Activated T-helper 17 cell treated with anti-CD3 and anti-CD28 coated beads, Interleukin-2, amount 50 U/mL, for 72 hours (primary cell): Measurements from ENCODE around the gene MLLT10. TPM values are rescaled to one million over a fixed set of nuclear protein-coding genes. Genes with fewer than 3 reads are reported as not detected.

Source experiments
- ATAC-seq: fragments of 150-1000 bp; cut with Tn5 transposase; replicated peaks from 2 replicates; pipeline ENCODE4 v1.10.0; 2021; ENCODE audit warnings: mild to moderate bottlenecking, moderate library complexity
- H3K27ac Mint-ChIP-seq: one replicate; pipeline ENCODE4 v1.8.0; 2022; ENCODE audit warnings: mixed read lengths
- H3K27me3 Mint-ChIP-seq: one replicate; pipeline ENCODE4 v1.8.0; 2022; ENCODE audit warnings: mixed read lengths
- H3K36me3 Mint-ChIP-seq: one replicate; pipeline ENCODE4 v1.8.0; 2022; ENCODE audit warnings: low read depth, mild to moderate bottlenecking, mixed read lengths
- H3K4me1 Mint-ChIP-seq: one replicate; pipeline ENCODE4 v1.8.0; 2022; ENCODE audit warnings: mixed read lengths
- H3K4me3 Mint-ChIP-seq: one replicate; pipeline ENCODE4 v1.8.0; 2022; ENCODE audit warnings: mild to moderate bottlenecking, mixed read lengths
- H3K9me3 Mint-ChIP-seq: one replicate; pipeline ENCODE4 v1.8.0; 2022; ENCODE audit warnings: mixed read lengths
- total RNA-seq, 2 donors: library from RNA; stranded (reverse); gene quantifications; one replicate each; pipeline ENCODE4 v1.2.3, GENCODE V29; 2022

The MLLT10 gene
- total RNA-seq, 2 donors from 2014 or later: 45.2 to 50.1 TPM

DNA sequence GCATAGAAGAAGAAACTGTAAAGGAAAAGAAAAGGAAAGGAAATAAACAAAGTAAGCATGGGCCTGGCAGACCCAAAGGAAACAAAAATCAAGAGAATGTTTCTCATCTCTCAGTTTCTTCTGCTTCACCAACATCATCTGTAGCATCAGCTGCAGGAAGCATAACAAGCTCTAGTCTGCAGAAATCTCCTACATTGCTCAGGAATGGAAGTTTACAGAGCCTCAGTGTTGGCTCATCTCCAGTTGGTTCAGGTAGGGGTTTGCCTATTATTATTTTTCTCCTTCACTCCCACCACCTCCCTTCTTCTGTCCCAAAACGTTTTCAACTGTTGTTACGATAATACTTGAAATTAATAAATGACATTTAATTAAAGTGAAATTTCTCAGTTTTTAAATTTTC lies 139.6 kb downstream of the MLLT10 start:
- Mint-ChIP-seq H3K27me3 (no peaks in the 10 kb centered on the region), H3K27ac (no peak overlapping the region), H3K4me1 (peaks cover 5% of the 10 kb centered on the region), H3K36me3 (peaks cover 29% of the 10 kb centered on the region), H3K4me3 (no peak overlapping the region), H3K9me3 (no peaks in the 10 kb centered on the region)
- no peak for ATAC-seq

DNA sequence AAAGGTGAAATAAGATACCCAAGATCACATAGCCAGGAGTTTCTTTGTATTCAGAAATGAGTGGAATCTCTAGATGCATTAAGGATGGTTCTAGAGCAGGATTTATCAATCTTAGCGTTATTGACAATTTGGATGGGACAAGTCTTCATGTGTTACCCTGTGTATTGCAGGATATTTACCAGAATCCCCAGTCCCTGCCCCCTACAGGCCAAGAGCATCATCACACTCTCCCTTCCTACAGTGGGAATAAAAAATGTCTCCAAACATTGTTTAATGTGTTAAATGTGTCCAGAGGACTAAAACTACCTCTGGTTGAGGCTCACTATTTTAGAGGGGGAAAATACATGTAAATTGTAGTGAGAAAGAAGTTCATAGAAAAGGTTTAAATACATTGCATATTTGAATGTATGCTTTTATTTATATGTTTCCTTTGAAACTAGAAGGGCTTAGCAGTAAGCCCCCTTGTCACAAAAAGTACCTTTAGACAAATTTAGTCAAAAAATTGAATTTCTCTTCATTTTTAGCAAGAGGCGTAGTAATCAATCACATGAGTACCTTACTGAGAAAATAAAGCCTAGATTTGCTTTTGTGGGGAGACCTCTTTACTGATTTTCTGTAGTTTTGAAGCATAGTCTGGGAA lies 141.2 kb downstream of the MLLT10 start:
- no peaks in the 10 kb centered on the region for H3K27me3 Mint-ChIP-seq
- peaks cover 5% of the 10 kb centered on the region for H3K4me1 Mint-ChIP-seq
- no peaks in the 10 kb centered on the region for H3K9me3 Mint-ChIP-seq
- H3K27ac Mint-ChIP-seq: no peak overlapping the region
- H3K4me3 Mint-ChIP-seq: no peak overlapping the region
- peaks cover 37% of the 10 kb centered on the region for H3K36me3 Mint-ChIP-seq
- ATAC-seq: peak; percentile 46

DNA sequence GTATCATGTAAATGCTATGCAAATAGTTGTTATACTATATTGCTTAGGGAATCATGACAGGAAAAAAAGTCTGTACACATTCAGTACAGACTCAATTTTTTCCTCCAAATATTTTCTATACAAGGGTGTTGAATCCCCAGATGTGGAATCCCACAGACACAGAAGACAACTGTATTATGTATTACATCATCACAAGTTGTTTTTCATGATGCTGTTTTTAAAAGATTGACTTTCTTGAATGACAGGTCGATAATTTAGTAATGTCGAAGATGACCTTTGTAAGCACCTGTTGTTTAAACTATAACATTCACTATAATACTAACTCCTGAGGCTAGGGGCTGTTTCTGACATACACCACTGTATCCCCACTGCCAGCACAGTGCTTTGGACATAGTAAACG lies 143.5 kb downstream of the MLLT10 start:
- Mint-ChIP-seq H3K36me3 (peaks cover 44% of the 10 kb centered on the region), H3K4me3 (no peak overlapping the region), H3K9me3 (no peaks in the 10 kb centered on the region), H3K4me1 (peaks cover 5% of the 10 kb centered on the region), H3K27ac (no peak overlapping the region), H3K27me3 (no peaks in the 10 kb centered on the region)
- ATAC-seq: no peak

DNA sequence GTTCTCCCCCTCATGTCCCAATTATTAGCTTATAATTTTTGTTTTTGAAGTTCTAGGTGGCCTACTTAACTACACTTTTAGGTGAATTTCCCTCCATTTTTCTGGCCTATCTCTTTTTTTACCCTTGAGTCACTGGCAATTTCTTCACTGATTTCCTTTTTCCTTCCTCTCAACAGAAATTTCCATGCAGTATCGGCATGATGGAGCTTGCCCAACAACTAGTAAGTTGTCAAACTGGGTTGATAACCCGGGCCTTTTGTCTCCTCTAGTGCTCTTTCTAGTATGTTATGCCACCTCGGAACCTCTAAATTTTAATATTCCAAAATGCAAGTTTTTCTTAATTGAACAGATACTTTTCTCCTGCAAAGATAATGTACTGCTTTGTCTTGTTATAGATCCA lies 147.1 kb downstream of the MLLT10 start:
- no peak overlapping the region for H3K27ac Mint-ChIP-seq

DNA sequence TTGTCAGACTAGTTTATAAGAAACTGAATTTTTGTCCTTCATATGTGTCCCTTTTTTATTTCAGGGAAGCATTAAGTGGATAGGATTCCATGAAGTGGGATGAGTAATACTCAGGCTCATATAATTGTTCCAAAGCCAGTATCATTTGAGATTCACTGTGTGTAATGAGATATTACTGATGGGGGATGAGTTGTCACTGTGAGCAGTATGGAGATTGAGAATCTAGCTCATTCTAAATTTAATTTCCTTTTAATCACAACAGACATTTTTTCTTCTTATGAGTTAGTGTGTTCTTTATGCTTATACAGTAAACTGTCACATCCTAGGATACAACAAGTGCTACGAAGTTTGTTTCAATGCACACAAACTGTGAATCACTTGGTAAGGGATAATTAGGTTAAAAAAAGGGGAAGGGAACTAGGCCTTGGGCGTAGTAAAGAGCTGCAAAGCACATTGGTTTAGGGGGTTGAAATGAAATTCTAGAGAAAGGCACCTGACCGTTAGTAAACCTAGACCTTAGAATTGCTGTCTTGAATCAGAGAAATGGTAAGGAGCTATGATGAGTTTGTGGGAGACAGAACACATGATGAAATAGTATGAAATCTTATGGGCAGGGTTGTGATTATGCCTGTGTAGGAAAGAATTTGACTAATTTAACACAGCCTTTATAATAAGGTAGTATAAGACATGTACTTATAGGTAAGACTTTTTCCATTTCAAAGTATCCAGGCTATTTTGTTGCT lies 153.4 kb downstream of the MLLT10 start:
- H3K4me1 Mint-ChIP-seq: peaks cover 9% of the 10 kb centered on the region
- H3K27me3 Mint-ChIP-seq: no peaks in the 10 kb centered on the region
- ATAC-seq: no peak
- peaks cover 69% of the 10 kb centered on the region for H3K36me3 Mint-ChIP-seq
- H3K27ac Mint-ChIP-seq: peak overlapping the region; percentile 22
- H3K4me3 Mint-ChIP-seq: no peak overlapping the region
- H3K9me3 Mint-ChIP-seq: no peaks in the 10 kb centered on the region

More for the DNA sequence above, 147.1 kb downstream of the MLLT10 start:
- H3K9me3 Mint-ChIP-seq: no peaks in the 10 kb centered on the region
- no peak overlapping the region for H3K4me3 Mint-ChIP-seq
- ATAC-seq: no peak
- H3K27me3 Mint-ChIP-seq: no peaks in the 10 kb centered on the region
- peaks cover 51% of the 10 kb centered on the region for H3K36me3 Mint-ChIP-seq
- H3K4me1 Mint-ChIP-seq: peaks cover 9% of the 10 kb centered on the region

DNA sequence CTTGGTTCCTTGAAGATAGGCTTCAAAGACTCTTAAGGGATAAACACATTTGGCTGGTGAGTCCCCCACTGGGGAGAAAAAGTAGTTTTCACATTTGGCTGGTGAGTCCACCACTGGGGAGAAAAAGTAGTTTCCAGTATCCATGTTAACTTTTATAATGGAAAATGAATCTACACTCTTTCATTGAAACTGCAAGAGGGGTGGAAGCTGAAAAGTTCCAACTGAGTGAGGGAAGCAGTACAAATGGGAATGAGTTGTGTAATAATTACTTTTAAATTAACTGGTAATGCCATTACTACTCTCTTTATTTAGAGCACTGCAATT lies 153.9 kb downstream of the MLLT10 start:
- H3K36me3 Mint-ChIP-seq: peaks cover 69% of the 10 kb centered on the region
- H3K4me3 Mint-ChIP-seq: no peak overlapping the region
- no peak for ATAC-seq
- H3K27ac Mint-ChIP-seq: peak overlapping the region; percentile 22
- H3K9me3 Mint-ChIP-seq: no peaks in the 10 kb centered on the region
- H3K4me1 Mint-ChIP-seq: peaks cover 9% of the 10 kb centered on the region
- H3K27me3 Mint-ChIP-seq: no peaks in the 10 kb centered on the region

DNA sequence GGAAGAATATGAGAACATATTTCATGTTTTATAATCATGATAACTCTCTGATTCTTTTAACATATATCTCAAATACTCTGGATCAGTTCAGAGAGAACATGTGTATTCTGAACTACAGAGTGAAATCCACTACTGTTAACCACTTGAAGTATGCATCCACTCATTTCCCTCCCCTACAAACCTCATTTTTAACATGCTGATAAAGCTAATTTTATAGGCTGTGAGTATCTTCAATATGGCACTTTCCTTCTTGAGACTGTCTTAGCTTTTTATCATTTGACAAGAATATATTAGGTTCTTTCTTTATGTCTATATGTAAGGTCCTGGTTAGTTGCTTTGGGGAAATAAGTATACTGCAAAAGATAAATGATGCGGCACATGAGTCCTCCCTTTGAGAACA lies 154.8 kb downstream of the MLLT10 start:
- ATAC-seq: no peak
- Mint-ChIP-seq H3K9me3 (no peaks in the 10 kb centered on the region), H3K4me1 (peaks cover 9% of the 10 kb centered on the region), H3K4me3 (no peak overlapping the region), H3K36me3 (peaks cover 72% of the 10 kb centered on the region), H3K27ac (no peak overlapping the region), H3K27me3 (no peaks in the 10 kb centered on the region)

DNA sequence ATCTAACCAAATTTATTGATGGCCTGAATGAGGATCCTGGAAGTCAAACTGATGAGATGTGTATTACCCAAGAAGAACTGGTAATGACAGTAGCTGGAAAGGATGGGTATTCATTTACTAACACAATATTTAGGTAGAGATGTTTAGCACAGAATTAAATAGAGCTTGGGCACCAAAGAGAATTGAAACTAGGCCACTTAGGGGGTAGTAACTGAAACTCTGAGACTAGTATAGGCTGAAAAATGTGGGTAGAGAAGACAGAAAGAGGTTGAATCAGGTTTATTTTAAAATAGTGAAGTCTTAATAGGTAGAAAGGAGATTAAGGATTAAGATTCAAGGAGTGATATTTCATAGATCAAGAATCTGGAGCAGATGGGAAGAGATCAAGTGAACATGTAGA lies 155.8 kb downstream of the MLLT10 start:
- Mint-ChIP-seq H3K9me3 (no peaks in the 10 kb centered on the region), H3K27ac (no peak overlapping the region), H3K27me3 (no peaks in the 10 kb centered on the region), H3K4me3 (no peak overlapping the region), H3K4me1 (peaks cover 4% of the 10 kb centered on the region), H3K36me3 (peaks cover 72% of the 10 kb centered on the region)
- no peak for ATAC-seq

DNA sequence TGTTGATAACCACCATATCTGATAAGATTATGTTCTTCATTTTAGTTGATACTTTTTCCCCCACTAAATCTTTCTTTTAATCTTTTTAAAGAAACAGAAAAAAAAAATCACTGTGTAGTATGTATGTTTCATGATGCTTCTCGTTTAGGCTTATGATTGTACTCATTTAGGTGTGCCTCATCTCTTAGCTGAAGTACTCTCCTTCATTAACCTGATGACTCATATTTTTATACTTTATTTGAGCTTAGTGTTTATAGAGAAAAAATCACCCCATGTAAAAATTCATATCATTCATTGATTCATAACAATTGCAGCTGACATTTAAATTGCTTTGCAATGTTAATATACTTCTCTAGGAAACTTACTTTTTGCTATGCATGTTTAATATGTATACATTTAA lies 158.9 kb downstream of the MLLT10 start:
- Mint-ChIP-seq H3K4me3 (no peak overlapping the region), H3K27ac (no peak overlapping the region), H3K9me3 (peaks cover 4% of the 10 kb centered on the region), H3K36me3 (peaks cover 85% of the 10 kb centered on the region), H3K27me3 (no peaks in the 10 kb centered on the region), H3K4me1 (peaks cover 10% of the 10 kb centered on the region)
- no peak for ATAC-seq

DNA sequence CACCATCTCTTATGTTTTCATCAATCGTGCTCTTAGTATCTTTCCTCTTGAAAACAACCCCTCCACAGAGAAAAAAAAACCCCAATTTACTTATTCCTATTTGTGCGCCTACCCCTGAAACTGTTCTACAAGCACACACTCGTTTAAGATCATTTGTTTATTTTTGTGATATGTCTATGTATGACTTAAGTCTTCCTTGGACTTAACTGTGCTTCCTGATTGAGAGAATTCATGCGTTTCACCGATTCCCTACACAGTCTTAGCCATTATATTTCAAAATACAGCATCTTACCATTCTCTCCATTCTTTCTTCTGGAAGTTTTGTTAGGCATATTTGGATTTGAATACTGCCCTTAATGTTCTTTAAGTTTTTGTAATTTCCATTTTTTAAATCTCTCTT lies 159.4 kb downstream of the MLLT10 start:
- no peak for ATAC-seq
- no peak overlapping the region for H3K27ac Mint-ChIP-seq
- no peak overlapping the region for H3K4me3 Mint-ChIP-seq
- peaks cover 4% of the 10 kb centered on the region for H3K9me3 Mint-ChIP-seq
- peaks cover 10% of the 10 kb centered on the region for H3K4me1 Mint-ChIP-seq
- no peaks in the 10 kb centered on the region for H3K27me3 Mint-ChIP-seq
- peaks cover 85% of the 10 kb centered on the region for H3K36me3 Mint-ChIP-seq

DNA sequence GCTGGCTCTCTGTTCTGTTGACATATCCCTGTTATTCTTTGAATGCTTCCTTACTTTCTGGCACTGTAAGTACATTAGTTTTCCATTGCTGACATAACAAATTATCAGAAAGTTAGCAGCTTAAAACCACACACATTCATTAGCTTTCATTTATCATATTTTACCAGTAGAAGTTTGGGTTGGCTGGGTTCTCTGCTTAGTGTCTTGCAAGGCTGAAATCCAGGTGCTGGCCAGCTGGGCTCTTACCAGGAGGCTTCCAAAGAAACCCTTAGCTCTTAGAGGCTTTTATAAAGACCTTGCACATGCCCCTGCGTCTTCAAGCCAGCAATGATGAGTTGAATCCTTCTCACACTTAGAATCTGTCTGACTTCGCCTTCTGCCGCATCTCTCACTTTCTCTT lies 160.6 kb downstream of the MLLT10 start:
- no peak for ATAC-seq
- no peaks in the 10 kb centered on the region for H3K27me3 Mint-ChIP-seq
- H3K4me3 Mint-ChIP-seq: no peak overlapping the region
- peaks cover 4% of the 10 kb centered on the region for H3K9me3 Mint-ChIP-seq
- peaks cover 88% of the 10 kb centered on the region for H3K36me3 Mint-ChIP-seq
- peaks cover 10% of the 10 kb centered on the region for H3K4me1 Mint-ChIP-seq
- no peak overlapping the region for H3K27ac Mint-ChIP-seq

DNA sequence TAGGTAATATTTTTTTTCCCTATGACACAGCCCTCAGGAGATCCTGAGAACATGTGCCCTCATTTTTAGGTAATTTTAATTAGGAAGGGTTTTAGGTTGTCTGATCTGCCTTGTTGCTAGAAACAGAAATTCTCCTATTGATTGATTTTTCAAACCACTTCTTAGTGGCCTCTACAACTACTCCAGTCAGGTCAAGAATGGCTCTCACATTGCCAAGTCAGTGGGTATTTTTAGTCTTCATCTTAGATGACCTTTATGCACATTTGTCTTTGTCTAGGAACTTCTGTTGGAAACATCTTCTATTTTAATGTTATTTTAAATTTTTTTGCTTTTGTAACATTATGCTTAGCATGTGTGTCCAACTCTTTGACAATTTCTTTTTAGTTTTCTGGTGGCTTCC lies 162.3 kb downstream of the MLLT10 start:
- no peak overlapping the region for H3K27ac Mint-ChIP-seq
- no peak for ATAC-seq
- peaks cover 10% of the 10 kb centered on the region for H3K4me1 Mint-ChIP-seq
- H3K27me3 Mint-ChIP-seq: no peaks in the 10 kb centered on the region
- H3K4me3 Mint-ChIP-seq: no peak overlapping the region
- H3K9me3 Mint-ChIP-seq: peaks cover 4% of the 10 kb centered on the region
- peaks cover 91% of the 10 kb centered on the region for H3K36me3 Mint-ChIP-seq

DNA sequence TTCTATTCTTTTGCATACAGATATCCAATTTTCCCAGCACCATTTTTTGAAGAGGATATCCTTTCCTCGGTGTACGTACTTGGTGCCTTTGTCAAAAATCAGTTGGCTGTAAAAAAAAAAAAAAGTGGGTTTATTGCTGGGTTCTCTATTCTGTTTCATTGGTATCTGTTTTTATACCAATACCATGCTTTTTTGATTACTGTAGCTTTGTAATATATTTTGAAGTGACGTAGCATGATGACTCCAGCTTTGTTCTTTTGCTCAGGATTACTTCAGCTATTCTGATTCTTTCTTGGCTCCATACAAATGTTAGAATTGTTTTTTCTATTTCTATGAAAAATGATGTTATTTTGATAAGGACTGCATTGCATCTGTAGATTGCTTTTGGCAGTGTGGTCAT lies 165.5 kb downstream of the MLLT10 start:
- ATAC-seq: no peak
- H3K9me3 Mint-ChIP-seq: peaks cover 4% of the 10 kb centered on the region
- H3K27ac Mint-ChIP-seq: no peak overlapping the region
- H3K4me3 Mint-ChIP-seq: no peak overlapping the region
- peaks cover 26% of the 10 kb centered on the region for H3K4me1 Mint-ChIP-seq
- peaks cover 85% of the 10 kb centered on the region for H3K36me3 Mint-ChIP-seq
- no peaks in the 10 kb centered on the region for H3K27me3 Mint-ChIP-seq

DNA sequence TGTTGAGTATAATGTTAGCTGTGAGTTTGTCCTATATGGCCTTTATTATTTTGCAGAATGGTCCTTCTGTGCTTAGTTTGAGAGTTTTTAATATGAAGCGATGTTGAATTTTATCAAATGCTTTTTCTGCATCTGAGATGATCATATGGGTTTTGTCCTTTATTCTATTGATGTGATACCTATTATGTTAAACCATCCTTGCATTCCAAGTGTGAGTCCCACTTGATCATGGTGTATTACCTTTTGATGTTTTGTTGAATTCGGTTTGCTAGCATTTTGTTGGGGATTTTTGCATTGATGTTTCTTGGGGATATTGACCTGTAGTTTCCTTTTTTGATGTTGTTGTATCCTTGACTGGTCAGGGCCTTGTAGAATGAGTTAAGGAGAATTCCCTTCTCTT lies 166.4 kb downstream of the MLLT10 start:
- ATAC-seq: no peak
- H3K4me3 Mint-ChIP-seq: no peak overlapping the region
- H3K36me3 Mint-ChIP-seq: peaks cover 80% of the 10 kb centered on the region
- peaks cover 4% of the 10 kb centered on the region for H3K9me3 Mint-ChIP-seq
- no peaks in the 10 kb centered on the region for H3K27me3 Mint-ChIP-seq
- H3K27ac Mint-ChIP-seq: no peak overlapping the region
- peaks cover 24% of the 10 kb centered on the region for H3K4me1 Mint-ChIP-seq

DNA sequence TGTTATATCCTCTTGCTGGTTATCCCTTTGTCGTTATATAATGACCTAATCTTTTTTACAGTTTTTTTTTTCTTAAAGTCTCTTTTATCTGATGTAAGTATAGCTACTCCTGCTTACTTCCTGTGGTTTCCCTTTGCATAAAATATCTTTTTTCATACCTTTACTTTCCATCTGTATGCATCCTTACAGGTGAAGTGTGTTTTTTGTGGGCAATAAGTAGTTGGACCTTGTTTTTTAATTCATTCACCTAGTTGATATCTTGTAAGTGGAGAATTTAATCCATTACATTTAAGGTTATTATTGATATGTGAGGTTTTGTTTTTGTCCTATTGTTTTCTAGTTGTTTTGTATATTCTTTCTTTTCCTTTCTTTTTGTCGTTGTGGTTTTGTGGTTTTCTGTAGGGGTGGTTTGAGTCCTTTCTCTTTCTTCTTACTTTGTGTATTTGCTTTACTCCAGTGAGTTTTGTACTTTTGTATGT lies 168.6 kb downstream of the MLLT10 start:
- Mint-ChIP-seq H3K9me3 (no peaks in the 10 kb centered on the region), H3K4me3 (peak overlapping the region; percentile 47), H3K27me3 (no peaks in the 10 kb centered on the region), H3K4me1 (peaks cover 30% of the 10 kb centered on the region), H3K36me3 (peaks cover 72% of the 10 kb centered on the region), H3K27ac (peak overlapping the region; percentile 7)
- ATAC-seq: peak; percentile 31
